Nephron progenitor cell (in vitro differentiated cells): ENCODE measurements around the gene EFS.
"Not testable (repeated sequence)": the region's sequence is repeated elsewhere in the genome, so short reads cannot be mapped to it uniquely, and the experiment has no call there.

Experiments used
- DNase-seq: peaks from one replicate; pipeline ENCODE4 v3.0.0; 2021
- H3K27ac Mint-ChIP-seq: 2 replicates; pipeline ENCODE4 v1.8.0; 2021; ENCODE audit warnings: mild to moderate bottlenecking, moderate library complexity, mixed read lengths
- H3K27me3 Mint-ChIP-seq: 2 replicates; pipeline ENCODE4 v1.8.0; 2021; ENCODE audit warnings: mild to moderate bottlenecking, low read depth, mixed read lengths; ENCODE audit not compliant: poor library complexity
- H3K36me3 Mint-ChIP-seq: 2 replicates; pipeline ENCODE4 v1.8.0; 2021; ENCODE audit warnings: low read depth, mixed read lengths
- H3K4me1 Mint-ChIP-seq: 2 replicates; pipeline ENCODE4 v1.8.0; 2021; ENCODE audit warnings: mixed read lengths
- H3K4me3 Mint-ChIP-seq: 2 replicates; pipeline ENCODE4 v1.8.0; 2021; ENCODE audit warnings: mild to moderate bottlenecking, moderate library complexity, mixed read lengths
- H3K9me3 Mint-ChIP-seq: 2 replicates; pipeline ENCODE4 v1.8.0; 2021; ENCODE audit warnings: mild to moderate bottlenecking, moderate library complexity, mixed read lengths
- TF ChIP-seq, protein P1 (sequence below): fragments of 200-600 bp; sonication (generic); IDR thresholded peaks from 2 replicates; pipeline ENCODE4 v1.5.0; 2021; ENCODE audit warnings: antibody characterized with exemption

The EFS gene

DNA sequence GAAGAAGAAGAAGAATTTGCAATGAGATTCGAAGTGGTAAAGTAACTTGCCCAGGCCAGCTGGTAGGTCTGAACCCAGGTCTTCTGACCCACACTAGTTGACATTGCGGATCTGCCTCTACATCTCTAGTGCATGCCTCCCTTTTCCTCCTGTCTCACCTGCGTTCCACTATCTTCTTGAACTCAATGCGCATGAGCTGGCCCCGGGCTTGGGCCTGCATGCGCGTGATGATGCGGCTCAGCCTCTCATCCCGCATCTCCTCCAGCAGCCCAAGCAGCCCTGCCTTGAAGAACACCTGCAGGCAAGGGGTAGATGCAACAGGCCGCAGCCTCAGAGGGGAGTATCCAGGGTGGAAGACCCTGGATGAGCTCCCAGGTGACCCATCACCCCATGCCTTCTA is 31.2 kb upstream of the EFS start:
- H3K9me3 Mint-ChIP-seq: no peaks in the 10 kb centered on the region
- DNase-seq: no peak
- no peak overlapping the region for H3K4me3 Mint-ChIP-seq
- H3K27me3 Mint-ChIP-seq: peaks cover 16% of the 10 kb centered on the region
- no peaks in the 10 kb centered on the region for H3K36me3 Mint-ChIP-seq
- TF ChIP-seq, protein P1, sequence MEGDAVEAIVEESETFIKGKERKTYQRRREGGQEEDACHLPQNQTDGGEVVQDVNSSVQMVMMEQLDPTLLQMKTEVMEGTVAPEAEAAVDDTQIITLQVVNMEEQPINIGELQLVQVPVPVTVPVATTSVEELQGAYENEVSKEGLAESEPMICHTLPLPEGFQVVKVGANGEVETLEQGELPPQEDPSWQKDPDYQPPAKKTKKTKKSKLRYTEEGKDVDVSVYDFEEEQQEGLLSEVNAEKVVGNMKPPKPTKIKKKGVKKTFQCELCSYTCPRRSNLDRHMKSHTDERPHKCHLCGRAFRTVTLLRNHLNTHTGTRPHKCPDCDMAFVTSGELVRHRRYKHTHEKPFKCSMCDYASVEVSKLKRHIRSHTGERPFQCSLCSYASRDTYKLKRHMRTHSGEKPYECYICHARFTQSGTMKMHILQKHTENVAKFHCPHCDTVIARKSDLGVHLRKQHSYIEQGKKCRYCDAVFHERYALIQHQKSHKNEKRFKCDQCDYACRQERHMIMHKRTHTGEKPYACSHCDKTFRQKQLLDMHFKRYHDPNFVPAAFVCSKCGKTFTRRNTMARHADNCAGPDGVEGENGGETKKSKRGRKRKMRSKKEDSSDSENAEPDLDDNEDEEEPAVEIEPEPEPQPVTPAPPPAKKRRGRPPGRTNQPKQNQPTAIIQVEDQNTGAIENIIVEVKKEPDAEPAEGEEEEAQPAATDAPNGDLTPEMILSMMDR: no peak
- H3K27ac Mint-ChIP-seq: no peak overlapping the region
- peaks cover 20% of the 10 kb centered on the region for H3K4me1 Mint-ChIP-seq

DNA sequence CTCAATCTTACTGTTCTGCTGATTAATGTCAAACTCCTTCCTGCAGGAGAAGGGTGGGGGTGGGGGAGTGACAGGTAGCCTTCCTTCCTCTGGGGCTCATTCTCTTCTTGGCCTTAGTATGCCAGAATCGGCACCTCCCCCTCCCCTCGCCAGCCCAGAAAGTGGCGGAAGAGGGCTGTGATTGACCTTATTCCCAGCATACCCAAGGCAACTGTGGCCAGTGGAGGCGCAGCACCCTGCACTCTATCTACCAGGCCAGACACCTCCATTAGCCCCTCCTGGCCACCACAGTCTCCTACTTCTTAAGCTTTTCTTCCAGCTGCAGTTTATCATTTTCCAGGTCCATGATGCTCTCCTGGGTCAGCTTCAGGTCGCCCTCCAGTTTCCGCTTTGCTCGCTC is 27.6 kb upstream of the EFS start:
- H3K36me3 Mint-ChIP-seq: no peaks in the 10 kb centered on the region
- no peak for DNase-seq
- H3K27ac Mint-ChIP-seq: no peak overlapping the region
- TF ChIP-seq, protein P1: no peak
- H3K4me1 Mint-ChIP-seq: peaks cover 7% of the 10 kb centered on the region
- peaks cover 13% of the 10 kb centered on the region for H3K27me3 Mint-ChIP-seq
- no peaks in the 10 kb centered on the region for H3K9me3 Mint-ChIP-seq
- H3K4me3 Mint-ChIP-seq: no peak overlapping the region

DNA sequence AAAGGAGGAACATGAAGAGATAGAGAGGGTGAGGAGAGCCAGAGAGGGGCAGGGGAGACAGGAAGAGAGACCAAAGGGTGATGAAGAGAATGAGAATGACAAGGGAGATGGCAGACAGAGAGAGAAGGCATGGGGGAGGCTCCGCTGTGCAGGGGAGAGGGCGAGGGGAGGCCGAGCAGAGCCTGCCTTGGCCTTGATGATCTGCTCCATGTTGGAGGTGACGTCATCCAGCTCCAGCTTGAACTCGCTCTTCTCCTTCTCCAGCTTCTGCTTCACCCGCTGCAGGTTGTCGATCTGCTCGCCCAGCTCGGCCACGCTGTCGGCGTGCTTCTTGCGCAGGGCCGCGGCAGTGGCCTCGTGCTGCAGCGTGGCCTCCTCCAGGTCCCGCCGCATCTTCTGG is 24.9 kb upstream of the EFS start:
- H3K4me1 Mint-ChIP-seq: peaks cover 23% of the 10 kb centered on the region
- not testable (repeated sequence) for H3K27me3 Mint-ChIP-seq, H3K36me3 Mint-ChIP-seq, H3K9me3 Mint-ChIP-seq, DNase-seq, H3K4me3 Mint-ChIP-seq, H3K27ac Mint-ChIP-seq

DNA sequence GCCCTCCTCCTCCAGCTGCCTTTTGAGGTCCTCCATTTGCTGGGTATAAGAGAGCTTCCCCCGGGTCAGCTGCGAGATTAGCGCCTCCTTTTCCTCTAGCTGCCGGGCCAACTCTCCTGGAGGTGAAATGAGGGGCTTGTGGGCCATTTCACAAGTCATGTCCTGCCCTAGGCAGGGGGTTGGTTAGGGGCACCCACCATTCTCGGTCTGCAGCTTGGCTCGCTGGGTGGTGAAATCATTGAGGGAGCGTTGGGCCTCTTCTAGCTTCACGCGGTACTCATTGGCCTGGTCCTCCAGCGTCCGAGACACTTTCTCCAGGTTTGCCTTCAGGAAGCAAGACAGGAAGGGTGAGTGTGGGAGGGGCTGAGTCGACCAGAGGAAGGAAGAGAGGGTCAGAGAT is 24.4 kb upstream of the EFS start:
- Mint-ChIP-seq H3K4me3 (no peak overlapping the region), H3K27ac (no peak overlapping the region), H3K36me3 (no peaks in the 10 kb centered on the region), H3K9me3 (no peaks in the 10 kb centered on the region), H3K27me3 (peaks cover 4% of the 10 kb centered on the region), H3K4me1 (peaks cover 28% of the 10 kb centered on the region)
- DNase-seq: no peak
- TF ChIP-seq, protein P1: no peak

- no peak for DNase-seq
- no peaks in the 10 kb centered on the region for H3K36me3 Mint-ChIP-seq
- TF ChIP-seq, protein P1: no peak
- H3K27me3 Mint-ChIP-seq: peaks cover 4% of the 10 kb centered on the region
- H3K27ac Mint-ChIP-seq: no peak overlapping the region
- H3K4me3 Mint-ChIP-seq: no peak overlapping the region
- H3K9me3 Mint-ChIP-seq: no peaks in the 10 kb centered on the region
- peaks cover 32% of the 10 kb centered on the region for H3K4me1 Mint-ChIP-seq
Observed at GRCh38 chr14:23388996-23389395, 24.0 kb upstream of the EFS start.

- Mint-ChIP-seq H3K36me3 (no peaks in the 10 kb centered on the region), H3K4me1 (peaks cover 40% of the 10 kb centered on the region), H3K27ac (peak overlapping the region; percentile 42), H3K4me3 (no peak overlapping the region), H3K9me3 (no peaks in the 10 kb centered on the region), H3K27me3 (peaks cover 6% of the 10 kb centered on the region)
- TF ChIP-seq, protein P1: no peak
- no peak for DNase-seq
Observed at GRCh38 chr14:23387916-23388882, 23.2 kb upstream of the EFS start.
